ENCODE data around the gene GIMAP2.
"Not testable (repeated sequence)": the region's sequence is repeated elsewhere in the genome, so short reads cannot be mapped to it uniquely, and the experiment has no call there.

The GIMAP2 gene

DNA sequence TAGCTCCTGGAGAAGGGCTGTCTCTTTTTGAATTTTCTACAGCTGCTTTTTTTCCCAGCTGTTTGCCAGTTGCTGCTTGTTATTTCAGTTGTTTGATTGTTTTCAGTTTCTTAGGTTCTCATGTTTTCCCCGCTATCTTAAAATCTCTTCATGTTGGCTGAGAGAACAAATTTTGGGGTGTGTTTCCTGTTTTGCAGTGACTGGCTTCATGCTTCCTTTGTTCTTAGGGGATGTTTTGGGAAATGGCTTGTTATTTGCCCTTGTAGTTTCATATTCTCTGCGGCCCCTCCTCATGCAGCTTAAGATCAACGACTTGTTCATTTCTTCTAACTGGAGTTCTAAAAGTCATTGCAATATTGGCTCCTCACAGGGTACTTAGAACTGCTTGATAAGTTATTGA lies 8.7 kb upstream of the GIMAP2 start:
- not testable (repeated sequence) for DNase-seq

DNA sequence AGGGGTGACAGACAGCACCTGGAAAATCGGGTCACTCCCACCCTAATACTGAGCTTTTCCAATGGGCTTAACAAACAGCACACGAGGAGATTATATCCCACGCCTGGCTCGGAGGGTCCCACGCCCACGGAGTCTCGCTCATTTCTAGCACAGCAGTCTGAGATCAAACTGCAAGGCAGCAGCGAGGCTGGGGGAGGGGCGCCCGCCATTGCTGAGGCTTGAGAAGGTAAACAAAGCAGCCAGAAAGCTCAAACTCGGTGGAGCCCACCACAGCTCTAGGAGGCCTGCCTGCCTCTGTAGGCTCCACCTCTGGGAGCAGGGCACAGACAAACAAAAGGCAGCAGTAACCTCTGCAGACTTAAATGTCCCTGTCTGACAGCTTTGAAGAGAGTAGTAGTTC lies 6.9 kb upstream of the GIMAP2 start:
- not testable (repeated sequence) for DNase-seq

DNA sequence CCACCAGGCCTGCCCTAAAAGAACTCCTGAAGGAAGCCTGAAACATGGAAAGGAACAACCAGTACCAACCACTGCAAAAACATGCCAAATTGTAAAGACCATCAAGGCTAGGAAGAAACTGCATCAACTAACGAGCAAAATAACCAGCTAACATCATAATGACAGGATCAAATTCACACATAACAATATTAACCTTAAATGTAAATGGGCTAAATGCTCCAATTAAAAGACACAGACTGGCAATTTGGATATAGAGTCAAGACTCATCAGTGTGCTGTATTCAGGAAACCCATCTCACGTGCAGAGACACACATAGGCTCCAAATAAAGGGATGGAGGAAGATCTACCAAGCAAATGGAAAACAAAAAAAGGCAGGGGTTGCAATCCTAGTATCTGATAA lies 5.1 kb upstream of the GIMAP2 start:
- not testable (repeated sequence) for DNase-seq

DNA sequence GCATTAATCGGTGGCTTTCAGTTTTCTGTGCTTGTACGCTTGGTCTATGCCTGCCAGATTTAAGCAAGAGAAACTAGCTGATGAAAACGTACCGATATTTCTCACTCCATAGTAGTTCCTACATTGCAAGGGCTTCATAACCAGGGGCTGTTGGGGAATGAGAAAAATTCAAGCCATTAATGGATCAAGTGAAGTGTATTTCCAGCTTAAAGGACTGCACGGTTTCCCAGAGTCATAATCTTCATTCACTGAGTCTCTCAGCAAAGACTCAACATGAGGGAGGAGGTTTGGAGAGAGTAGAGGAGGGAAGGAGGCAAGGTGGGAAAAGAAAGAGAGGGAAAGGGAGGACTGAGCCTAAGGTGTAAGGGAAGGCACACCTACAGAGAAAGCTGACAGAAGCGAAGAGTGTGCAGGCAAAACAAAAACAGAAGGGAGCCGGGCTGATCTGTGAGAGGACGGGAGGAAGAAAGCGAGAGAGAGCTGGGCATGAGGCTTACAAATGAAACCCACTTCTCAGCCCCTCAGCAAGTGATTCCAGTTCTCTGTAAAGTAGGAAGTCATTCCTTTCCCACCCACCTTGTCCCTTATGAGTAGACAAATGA lies 625 bp downstream of the GIMAP2 start:
- no peak for DNase-seq

DNA sequence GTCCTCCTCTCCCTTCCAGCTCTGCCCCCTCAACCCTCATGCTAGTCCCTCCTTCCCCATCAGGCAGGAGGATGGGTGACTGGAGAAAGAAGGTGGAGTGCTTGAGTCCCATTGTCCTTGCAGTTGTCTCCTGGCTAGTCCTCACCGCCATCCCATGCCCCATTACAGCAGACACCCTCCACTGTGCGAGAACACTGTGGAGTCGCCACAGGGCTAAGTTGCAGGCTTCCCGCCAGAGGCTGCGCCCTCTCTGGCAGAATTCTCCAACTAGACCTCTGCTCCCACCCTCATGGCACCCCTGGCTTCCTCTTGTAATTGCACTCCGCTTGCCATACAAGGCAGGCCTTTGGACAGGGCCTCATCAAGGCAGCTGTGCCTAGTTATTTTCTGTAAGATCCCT lies 3.1 kb downstream of the GIMAP2 start:
- no peak for DNase-seq

DNA sequence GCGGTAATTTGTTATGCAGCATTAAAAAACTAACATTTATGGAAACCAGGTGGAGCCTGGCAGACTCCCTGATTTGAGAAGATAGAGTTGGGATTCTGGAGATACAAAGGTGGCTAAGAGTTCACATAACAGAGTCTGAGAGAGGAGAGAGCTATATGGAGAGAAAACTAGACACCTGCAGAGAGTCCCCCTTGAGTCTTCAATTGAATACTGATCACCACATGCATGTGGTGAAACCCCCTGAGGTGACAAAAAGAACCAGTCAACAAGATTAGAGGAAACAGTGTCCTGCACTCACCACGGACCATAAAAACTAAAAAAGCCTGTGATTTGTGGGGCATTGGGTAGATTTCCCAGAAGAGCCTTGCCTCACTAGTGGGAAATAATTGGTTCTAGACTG lies 10.1 kb downstream of the GIMAP2 start:
- no peak for DNase-seq

DNA sequence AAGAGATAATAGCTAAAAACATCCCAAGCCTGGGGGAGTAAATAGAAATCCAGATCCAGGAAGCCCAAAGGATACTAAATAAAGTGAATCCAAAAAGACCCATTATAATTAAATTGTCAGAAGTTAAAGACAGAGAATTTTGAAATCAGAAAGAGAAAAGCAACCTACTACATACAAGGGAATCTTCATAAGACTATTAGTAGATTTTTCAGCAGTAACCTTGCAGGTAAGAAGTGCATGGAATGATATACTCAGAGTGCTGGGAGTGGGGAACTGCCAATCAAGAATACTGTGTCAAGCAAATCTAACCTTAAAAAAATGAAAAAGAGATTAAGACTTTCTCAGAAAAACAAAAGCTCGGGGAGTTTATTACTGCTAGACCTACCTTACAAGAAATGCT lies 17.7 kb downstream of the GIMAP2 start:
- DNase-seq = no peak

DNA sequence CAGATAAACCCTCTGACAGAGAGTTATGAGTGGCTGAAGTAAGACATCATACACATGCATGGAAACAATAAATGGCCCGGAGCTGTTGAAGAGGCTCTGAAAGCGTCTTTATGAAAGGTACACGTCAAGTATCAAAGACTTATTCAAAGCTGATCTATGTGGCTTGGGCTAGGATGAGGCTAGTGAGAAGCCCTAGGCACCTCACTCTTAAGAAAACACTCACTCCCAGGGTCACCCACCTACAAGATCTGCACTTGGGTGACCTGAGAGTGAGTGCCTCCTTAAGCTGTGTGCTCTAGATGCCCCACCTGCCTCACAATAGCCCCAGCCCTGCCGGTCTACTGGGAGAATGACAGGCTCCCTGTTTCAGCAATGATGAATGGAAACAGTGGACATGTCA lies 29.8 kb downstream of the GIMAP2 start:
- no peak for DNase-seq

DNA sequence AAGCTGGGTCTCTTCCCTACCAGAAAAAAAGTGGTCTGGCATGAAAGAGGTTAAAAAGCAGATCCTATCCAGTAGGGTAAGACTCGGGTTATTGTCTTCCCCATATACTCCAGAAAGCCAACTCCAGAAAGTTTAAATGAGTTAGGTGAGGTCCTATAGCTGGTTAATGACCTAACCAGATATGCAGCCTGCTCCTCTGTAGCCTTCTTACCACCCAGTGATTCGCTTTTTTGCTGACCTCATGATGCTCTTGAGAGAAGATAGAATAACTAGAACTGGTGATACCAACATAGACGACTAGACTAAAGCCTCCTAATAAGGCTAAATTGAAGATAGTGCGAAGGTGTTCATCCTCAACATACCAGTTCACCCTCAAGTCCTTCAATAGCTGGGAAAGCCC lies 30.2 kb downstream of the GIMAP2 start:
- no peak for DNase-seq

DNA sequence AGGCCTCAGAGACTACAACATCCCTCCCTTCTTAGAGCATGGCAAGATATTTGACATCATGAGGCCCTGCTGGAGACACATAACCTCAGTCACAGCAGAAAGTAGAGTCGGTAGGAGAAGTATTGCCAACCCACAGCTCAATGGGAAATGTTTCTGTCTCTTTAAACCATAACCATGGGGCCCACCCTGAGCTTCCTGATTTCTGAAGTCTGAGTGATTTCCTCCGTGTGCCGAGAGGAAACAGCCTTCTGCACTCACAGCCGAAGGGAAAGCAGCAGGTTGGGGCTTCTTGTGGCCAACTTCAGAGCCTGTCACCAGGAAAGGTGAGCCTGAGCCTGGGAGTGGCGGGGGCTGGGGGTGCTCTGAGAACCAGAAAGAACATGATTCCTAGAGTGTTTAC lies 30.9 kb downstream of the GIMAP2 start, which contains the start of gene GIMAP1:
Gene GIMAP1, plus strand, starts transcription at position 246 of the 400 bp plus-strand sequence. CDS start 2,435 bp downstream, outside the sequence.
- DNase-seq = no peak

DNA sequence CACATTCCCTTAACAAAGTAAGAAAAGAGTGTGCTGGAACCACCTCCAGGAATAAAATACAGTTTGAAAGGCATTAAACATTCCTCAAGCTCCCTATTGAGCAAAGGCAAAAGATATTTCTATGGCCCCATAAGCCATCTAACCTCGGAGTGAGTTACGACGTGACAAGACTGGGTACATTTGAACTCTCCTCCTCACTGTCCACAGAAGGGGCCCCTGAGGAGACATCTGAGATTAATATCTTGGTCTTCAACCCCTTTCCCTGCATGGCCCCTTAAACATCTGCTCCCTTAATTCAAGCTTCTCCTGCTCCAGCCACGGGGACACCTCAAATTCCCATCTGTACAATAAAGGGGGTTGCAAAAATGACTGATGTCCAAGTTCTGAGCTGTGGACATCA lies 31.4 kb downstream of the GIMAP2 start:
- DNase-seq = no peak

DNA sequence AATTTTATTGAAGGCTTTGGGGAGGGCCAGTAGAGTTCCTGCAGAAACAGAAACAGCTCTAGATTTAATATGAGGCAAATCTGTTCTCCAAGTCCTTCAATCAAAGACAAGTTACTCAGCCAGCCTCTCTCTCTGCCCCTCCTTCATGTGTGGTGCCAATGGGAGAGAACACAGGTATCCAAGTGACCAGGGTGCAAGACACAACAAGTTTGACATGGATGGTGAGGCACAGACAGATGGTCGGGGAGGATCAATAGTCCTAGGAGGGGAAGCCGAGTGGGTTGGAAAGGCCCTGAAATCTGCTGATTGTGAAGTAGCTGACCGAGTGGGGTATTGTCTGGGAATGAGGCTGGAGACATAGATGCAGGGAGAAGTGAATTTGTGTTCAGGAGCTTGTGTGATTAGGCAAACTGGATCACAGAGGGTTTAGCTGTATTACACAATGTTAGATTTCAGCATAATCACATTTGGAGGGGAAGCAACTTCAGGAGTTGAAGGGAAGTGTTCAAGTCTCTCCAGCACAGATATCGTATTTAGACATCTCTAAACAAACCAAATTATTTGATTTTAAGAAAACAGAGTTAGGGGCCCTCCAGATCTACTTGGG lies 32.4 kb downstream of the GIMAP2 start:
- DNase-seq = no peak

DNA sequence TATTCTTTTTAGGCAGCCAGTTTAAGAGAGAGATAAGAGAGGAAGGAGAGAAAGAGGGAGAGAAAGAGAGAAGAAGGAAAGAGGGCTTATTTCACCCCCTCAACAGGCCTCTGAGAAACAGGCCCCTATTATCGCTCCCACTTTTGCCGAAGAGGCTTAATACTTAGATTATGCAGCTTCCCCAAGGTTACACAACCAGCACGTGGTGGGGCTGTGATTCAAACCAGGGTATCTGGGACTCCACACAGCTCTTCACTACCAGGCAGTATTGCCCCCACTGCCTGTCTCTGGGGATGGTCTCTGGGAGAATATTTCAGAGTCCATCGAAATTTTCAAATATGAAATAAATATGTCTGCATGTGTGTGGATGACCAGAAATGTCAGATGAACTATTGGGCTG lies 33.9 kb downstream of the GIMAP2 start:
- no peak for DNase-seq

DNA sequence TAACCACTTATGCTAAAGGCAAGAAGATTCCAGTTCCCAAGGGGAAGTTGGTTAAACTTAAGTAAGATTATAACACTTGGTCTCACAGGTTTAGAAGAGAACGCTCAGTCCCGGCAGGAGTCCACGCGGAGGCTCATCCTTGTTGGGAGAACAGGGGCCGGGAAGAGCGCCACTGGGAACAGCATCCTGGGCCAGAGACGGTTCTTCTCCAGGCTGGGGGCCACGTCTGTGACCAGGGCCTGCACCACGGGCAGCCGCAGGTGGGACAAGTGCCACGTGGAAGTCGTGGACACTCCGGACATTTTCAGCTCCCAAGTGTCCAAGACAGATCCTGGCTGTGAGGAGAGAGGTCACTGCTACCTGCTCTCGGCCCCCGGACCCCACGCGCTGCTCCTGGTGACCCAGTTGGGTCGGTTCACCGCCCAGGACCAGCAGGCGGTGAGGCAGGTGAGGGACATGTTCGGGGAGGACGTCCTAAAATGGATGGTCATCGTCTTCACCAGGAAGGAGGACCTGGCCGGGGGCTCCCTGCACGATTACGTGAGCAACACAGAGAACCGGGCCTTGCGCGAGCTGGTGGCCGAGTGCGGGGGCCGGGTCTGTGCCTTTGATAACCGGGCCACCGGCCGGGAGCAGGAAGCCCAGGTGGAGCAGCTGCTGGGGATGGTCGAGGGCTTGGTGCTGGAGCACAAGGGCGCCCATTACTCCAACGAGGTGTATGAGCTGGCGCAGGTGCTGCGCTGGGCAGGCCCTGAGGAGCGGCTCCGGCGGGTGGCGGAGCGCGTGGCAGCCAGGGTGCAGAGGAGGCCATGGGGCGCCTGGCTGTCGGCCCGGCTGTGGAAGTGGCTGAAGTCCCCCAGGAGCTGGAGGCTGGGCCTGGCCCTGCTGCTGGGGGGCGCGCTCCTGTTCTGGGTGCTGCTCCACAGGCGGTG lies 34.7 kb downstream of the GIMAP2 start:
- no peak for DNase-seq

DNA sequence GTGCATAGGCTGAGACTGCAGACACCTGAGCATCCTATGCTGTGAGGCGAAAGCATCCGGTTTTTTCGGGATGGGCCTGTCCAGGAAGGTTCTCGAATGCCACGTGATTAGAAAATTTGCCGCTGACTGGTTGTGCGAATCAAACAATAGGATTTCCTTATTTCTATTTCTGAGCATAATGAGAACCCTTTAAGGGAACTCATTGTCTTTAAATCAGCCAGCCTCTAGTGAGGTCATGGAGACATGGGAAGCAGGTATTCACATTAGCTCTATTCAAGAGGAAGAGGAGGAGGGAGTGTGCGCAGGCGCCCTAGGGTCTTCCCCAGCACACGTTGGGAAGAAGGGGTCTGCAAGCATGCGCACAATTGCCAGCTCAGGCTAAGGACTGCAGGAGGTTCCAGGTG lies 36.5 kb downstream of the GIMAP2 start:
- no peak for DNase-seq

DNA sequence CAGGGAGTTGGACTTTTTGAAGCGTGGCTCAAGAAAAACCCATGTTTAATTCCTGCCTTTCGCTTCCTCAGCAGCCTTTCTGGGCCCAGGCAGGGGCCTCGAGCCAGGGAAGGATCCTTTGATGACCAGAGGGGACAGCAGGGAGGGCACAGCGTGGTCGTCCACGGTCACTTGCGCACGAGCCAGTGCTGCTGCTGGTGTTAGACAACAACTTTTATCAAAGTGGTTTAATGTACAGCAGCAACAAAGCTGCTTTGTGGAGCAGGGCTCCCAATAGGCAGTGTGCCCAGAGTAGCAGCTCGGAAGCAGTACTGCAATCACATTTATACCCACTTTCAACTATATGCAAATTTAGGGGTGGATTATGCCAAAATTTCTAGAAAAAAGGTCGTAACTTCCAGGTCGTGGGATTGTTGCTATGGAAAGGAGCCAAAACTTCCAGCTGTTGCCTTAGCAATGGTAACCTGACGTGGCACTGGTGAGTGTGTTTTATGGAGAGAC lies 37.0 kb downstream of the GIMAP2 start:
- no peak for DNase-seq

DNA sequence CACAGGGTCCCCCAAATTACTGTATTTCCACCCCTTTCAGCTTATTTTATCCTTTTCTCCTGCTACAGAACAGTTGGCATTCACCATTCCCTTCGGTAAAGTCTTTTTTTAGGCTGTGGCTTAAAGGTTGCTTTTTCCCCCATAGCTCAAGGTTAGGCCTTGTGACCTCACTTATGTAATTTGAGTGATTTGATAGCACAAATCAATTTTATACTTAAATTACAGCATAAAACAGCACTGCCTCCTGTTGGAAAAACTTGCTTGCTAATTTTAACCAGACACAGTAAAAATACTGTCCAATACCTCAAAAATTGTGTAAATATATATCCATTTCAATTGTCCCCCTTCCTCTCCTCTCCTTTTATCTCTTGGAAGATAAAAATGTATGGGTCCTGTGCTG lies 38.0 kb downstream of the GIMAP2 start:
- DNase-seq = no peak

DNA sequence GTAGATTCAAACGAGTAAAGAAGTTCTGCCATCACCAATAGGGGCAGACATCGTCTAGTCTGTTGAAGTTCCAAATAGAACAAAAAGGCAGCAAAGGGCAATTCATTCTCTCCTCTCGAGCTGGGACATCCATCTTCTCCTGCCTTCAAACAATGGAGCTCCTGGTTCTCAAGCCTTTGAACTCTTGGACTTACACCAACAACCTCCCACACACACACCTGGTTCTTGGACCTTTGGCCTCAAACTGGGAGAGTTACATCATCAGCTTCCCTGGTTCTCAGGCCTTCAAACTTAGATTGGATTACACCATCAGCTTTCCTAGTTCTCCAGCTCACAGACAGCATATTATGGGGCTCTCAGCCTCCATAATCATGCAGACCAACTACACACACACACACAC lies 41.9 kb downstream of the GIMAP2 start:
- no peak for DNase-seq

DNA sequence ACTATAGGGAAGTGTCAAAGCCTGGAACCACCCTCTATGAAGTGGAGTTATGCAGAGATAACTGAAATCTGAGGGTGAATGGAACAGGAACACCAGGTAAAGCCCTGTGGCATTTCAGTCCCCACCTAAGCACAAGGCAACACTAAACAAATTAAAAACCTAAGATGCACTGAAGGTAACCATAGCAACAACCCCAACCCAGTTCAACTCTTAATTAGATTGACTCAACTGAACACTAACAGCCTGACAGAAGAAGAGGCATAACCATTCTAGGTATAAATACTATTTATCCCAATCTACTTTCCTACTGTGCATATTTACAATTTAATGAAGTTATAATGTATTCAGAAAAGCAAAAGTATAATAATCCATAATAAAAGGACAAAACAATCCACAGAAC lies 42.5 kb downstream of the GIMAP2 start:
- DNase-seq = no peak

DNA sequence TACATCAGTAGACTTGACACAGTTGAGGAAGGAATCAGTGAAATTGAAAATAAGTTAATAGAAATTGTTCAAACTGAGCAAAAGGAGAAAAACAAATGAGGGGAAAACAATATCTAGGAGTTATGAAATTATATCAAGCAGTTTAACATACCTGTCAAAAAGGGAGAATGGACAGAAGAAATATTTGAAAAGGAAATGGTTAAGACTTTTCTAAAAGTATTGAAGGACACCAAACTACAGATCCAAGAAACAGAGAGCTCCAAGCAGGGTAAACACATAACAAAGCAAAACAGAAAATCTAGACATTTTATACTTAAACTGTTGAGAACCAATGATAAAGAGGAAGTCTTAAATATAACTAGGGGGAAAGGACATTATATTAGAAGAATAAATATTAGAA lies 43.1 kb downstream of the GIMAP2 start:
- DNase-seq = no peak

DNA sequence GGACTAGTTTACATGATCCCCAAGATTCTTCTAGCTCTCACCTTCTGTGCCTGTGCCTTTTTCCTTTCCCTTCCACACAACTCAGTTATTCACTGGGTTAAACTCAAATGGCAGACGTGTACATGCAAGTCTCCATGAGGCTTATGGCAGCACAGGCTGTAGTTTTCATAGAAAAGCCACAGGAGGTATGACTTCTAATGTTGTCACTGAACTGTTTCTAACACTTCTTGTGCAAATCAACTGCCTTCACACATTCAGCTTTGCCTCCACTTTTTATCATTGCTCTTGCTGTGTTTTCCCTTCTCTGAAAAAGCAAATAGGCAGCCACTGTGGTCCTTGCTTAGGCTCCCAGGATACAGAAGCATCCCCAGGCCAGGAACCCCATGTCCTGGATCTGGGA lies 46.4 kb downstream of the GIMAP2 start:
- DNase-seq = no peak

DNA sequence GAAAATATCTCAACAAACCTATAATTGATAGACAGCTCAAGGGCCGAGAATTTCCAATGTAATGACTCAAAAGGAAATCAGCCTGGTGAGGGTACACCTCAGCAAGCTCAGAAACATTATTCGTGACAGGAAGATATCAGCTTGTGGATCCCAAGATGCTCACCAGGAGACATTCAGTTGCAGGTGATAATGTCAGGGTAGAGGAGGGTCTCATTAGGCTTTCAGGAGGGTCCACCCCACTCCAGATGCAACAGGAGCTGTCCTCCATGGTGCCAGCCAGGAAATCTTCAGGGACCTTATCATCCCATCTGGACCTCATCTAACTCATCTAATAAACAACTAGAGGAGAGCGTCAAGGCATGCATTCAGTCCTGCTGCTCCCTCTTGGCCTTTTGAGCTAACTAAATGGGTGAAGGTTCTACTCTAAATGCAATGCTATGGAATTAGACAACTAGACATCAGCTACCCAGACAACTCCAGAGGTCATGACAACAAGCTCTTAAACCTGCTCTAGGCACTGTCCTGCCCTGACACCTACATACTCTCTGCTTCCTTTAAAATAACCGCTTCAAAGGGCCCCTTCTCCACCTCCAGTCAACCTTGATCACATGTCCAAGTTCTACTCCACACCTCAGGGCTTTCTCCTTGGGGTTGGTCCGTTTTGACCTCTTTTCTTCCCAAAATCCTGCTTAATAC lies 47.4 kb downstream of the GIMAP2 start:
- DNase-seq = no peak
